EL (cell line): ENCODE measurements around the gene SPOCK1.
A peak's percentile ranks its signal among the peaks of the same experiment; 100 is the strongest.

Source experiments
- DNase-seq: peaks from one replicate; pipeline ENCODE4 v3.0.0-alpha.2; 2016

The SPOCK1 gene

DNA sequence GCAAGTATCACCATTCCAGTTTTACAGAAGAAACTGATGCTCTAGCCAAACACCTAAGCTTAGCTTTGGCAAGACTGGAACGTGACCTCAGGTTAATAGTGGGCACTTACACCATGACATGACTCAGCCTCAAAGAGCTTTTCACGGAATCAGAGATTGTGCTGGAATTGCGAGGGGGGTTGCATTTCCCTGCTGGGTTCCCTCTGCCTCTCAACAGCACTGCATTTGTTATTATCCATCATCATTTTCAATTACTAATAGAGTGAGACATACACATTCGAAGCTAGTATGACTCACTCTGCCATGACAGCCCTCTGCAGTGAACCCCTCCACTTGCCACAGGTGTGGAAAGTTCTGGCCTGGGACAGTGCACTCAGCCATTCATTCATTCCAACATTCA lies 8.0 kb downstream of the SPOCK1 start:
- DNase-seq = peak; percentile 61

DNA sequence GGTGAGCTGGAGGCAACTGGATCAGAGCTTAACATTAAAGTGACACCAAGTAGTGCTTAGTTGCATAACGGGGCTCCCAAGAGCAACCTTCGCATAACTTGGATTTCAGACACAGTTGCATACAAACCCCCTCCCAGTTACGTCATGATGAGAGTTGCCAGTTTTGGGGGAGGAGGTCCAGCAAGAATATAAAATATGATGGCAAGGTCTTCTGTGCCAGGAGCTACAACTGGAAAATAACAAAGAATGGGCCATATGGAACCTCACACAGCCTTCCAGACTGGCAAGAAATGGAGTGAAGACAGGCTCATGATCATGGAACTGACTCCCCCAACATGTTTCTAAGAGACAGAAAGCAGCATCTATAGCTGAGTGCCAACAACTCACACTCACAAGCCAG lies 8.5 kb downstream of the SPOCK1 start:
- DNase-seq = no peak

DNA sequence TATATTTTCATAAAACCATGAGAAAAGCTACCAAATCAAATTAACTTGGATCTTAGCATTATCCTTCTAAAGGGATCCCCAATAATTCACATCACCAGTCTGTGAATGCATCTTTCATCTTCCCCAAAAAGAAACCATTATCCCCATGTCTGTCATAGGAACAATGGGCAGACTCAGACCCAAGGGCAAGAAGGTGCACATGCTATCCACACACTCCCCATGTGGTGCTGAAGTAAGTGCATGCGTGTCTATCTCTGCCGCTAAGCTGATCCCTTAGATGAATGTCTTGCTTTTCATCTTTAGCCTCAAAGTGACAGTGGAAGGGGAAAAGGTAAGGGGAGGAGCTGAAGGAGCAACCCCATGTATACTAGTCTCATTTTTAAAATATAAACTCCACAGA lies 10.2 kb downstream of the SPOCK1 start:
- no peak for DNase-seq

DNA sequence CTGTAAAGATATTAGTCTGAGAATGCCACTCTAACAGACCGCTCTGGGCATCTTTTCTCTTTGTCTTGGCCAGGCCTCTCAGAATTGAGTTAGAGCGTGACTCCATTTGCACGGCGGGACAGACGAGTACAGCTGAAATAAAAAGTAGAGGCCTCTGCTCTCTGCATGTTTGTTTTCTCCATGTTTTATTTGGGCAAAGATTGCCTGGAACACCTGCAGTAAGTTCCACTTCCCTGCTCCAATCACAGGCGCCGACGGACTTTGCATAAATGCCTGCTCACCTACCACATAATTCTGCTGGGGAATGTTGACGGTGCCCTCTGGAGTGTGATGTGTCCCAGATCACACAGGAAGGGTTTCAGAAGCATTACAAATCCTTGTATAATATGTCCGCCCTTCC lies 10.6 kb downstream of the SPOCK1 start:
- DNase-seq = no peak

DNA sequence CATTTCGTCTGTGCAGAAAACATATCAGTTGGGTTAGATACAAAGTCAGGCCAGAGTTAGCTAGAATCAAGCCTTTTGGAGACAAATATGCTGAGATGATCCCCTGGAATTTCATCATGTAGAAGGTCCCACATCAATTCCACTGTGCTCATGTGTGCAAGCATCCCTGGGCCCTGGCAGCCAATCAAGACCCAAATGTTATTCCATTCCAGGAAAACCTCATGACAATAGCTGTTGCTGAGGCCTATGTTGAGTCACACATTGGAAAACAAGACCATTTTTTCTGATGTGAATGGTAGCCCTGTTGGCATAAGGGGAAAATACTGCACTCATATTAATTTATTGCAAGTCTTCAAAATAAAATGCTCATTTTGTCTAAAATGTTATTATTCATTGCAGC lies 11.5 kb downstream of the SPOCK1 start:
- DNase-seq = peak; percentile 76

DNA sequence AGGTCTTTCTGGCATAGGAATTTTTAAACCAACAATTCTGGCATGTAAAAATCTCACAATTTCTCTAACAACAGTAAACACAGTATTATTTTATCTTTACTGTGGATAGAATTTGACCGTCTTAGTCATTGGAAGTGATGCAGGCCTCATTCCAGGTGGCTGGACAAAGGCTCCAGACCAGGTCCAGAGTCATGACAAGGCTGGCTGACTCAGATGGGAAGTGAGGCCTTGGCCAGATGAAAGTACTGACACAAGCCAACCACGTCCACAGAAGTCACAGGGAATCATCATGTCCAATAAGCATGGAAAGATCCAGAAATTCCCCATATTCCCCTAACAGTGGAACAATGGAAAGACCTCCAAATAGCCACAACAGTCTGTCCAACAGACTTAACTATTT lies 12.4 kb downstream of the SPOCK1 start:
- DNase-seq = peak; percentile 75

DNA sequence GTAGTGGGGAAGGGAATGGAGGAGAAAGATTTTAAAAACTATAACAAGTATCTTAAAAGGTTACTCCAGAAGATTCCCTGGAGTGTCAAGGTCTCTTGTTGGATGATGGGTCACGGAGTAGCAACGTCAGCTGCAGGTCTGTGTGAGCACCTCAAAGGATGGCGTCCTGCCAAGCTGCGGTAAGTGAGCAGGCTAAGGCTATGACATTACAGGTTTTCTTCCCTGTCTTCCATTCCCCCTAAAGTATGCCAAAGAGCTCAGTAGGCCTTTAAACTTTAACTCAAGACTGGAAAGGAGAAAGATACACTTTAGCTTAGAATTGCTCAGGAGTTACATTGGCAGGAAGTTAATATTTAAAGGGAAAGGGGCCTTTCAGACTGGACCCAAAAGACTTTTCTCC lies 17.5 kb downstream of the SPOCK1 start:
- no peak for DNase-seq

DNA sequence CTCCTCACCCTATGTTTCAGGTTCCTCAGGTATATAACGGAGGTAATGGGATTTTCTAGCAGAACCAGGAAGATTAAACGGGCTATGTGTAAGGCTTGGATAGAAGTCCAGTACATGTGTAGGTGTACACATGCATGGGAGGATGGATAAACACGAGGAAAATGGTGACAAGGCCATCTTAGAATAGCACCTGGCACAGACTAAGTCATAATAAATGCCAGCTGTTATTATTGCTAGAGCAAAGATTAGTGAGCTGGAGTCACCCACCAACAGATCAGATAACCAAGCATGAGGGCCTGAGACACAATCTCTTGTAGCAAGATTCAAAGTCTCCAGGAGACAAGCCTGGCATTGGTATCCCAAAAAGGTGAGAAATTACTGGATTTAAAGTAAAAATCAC lies 21.1 kb downstream of the SPOCK1 start:
- no peak for DNase-seq

DNA sequence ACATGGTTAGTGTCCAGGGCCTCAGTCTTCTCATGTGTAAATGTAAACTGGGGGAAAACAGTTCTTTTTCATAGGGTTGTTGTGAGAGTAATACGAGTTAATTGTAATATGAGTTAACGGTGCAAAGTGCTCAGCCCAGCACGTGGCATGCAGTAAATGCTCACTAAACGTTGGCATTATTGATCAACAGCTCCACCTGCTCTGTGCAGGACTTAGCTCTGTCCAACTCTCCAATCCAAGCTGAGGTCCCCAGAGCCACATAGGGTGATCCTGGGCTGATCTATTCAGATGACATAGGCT lies 28.3 kb downstream of the SPOCK1 start:
- DNase-seq = no peak

DNA sequence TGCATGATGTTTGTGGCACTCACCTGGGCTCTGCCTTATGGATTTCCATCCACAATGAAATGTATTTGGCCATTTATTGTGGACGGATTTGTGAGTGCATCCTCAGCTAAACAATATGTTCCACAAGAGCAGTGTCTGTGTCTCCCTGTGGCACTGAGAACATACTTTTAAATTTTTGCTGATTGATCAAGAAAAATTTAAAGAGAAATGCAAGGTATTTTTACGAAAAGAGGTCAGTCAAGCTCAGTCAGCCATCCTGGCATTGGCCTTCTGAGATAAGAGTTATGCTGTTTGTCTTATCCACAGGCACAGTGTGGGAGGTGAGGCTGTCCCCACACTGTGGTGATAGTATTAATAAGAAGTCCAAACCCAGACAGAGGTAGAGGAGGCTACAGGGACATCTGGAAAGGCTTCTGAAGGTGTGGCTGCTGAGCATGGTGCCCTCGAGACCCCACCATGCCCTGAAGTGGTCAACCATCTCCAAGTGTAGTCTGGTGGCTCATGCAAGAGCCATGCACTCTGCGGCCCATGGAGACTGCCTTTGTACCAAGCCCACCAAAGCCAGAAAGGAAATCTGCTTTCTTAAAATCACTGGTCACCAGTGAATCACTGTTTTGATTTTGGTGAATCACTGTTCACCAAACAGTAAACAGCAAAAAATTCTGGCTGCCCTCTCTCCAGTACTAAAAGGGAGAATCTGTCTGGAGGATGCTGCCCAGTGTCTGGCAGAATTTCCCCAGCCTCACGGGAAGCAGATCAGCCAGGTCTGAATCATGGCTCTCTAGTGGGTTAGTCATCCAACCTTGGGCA lies 28.8 kb downstream of the SPOCK1 start:
- DNase-seq = peak; percentile 98

DNA sequence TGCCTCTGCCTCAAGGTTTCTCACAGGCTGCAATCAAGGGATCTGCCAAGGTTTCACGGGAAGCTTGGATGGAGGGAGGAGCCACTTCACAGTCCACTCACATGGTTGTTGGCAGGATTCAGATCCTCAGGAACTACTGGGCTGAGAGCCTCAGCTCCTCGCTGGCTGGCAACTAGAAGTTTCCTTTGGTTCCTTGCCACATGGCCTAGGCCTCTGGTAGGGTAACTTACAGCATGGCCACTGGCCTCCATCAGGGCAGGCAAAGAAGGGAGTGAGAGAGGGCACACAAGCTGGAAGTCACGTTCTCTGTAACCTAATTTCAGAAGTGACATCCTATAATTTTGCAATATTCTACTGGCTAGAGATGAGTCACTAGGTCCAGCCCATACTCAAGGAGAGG lies 32.2 kb downstream of the SPOCK1 start:
- DNase-seq = no peak

DNA sequence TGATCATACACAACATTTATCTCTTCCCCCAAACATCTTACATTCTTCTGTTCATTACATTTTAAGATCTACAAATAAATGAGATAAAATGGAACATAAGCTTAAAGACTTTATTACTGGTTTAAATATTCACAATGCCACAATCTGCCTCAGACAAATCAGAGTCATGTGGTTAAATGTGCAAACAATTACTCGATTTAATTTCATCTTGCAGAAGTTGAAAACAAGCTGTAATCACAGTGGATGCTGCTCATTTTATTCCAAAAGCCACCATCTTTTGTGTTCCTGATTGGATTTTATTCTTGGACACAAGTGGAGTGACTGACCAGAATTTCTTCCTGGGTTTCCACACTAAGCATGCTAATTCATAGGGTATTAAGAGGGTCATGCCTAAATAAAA lies 33.2 kb downstream of the SPOCK1 start:
- no peak for DNase-seq

DNA sequence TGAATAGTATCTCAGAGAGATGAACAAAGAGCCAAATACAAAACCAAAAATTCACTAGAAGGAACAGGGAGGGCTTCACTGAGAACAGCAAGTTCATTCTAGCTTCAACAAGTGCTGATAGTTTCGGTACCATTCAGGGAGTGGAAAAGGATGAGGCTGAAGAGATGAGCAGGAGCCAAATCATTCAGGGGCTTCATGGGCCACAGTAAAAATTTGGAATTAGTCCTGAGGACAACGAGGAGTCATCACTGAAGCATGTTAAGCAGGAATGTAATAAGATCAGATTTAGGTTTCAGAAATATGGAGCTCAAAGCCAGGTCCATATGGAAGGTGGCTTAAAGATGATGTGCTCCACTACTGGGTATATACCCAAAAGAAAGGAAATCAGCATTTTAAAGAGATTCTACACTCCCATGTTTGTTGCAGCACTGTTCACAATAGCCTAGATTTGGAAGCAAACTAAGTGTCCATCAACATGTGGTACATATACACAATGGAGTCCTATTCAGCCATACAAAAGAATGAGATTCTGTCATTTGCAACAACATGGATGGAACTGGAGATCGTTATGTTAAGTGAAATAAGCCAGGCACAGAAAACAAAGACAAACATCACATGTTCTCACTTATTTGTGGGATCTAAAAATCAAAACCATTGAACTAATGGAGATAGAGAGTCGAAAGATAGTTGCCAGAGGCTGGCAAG lies 36.2 kb downstream of the SPOCK1 start:
- DNase-seq = peak; percentile 69

DNA sequence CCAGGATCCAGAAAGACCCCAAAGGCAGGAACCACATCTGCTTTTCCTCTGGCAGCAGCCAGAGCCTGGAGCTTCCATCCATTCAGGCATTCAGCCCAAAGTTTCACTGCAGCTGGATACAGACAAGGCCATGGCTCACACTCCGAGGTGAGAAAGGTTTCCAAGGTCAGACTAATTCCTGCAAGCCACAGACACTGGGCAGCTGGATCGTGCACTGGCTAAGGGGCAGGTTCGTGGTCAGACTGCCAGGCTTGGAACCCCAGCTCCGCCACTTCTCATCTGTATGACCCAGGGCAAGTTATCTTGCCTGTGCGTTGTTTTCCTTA lies 36.9 kb downstream of the SPOCK1 start:
- no peak for DNase-seq

DNA sequence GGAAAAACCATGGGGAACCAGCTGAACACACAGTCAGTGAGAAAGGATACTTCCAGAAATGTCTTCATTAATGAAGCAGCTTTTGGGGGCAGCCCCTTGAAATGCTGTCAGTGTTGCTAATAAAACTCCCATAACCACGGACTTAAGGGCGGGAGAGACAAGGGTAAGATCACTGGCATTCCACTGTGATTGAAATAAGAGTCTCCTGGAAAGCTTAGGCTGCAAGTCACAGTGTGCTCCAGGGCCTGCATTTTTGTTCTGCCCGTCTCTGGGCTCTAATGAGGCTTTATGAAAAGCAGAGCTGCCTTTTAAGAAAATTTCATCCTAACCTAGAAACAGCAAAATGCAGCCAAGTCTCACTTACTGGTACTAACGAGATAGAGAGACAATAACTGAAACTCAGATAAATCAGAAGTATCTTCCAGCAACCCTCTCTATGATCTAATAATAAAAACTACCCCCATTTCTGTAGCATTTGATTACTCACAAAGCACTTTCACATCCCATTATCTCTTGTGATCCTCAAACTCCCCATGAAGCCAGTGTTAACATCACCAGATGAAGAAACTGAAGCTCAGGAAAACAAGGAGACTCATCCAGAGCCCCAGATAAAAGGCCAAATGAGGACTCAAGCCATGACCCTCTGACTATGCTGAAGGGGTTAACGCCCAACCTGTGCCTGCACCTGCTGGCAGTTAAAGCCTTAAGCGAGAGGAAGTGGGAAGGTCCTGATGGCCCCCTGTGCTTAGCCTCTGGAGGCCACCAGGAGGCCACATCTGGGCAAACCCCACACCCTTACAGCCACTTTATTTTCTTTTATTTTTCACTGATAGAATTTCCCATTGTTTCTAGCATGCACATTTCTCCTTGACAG lies 37.5 kb downstream of the SPOCK1 start:
- DNase-seq = no peak

DNA sequence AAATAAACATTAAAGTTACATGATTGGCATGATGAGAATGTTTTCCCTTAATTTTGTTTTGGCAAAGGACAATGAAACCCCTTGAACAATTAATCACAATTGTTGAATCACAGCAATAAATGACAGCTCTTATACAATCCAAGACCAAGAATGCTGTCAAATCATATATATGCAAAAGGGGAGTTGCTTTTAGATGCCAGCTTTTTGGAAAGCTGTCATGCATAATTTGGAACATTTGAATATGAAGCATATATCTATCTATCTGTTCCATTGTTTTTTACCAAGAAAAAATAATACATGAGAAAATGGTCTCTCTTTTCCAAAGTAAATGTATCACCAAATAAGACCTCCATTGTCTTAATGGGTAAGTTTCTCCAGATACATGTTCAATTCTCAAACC lies 44.5 kb downstream of the SPOCK1 start:
- DNase-seq = no peak

DNA sequence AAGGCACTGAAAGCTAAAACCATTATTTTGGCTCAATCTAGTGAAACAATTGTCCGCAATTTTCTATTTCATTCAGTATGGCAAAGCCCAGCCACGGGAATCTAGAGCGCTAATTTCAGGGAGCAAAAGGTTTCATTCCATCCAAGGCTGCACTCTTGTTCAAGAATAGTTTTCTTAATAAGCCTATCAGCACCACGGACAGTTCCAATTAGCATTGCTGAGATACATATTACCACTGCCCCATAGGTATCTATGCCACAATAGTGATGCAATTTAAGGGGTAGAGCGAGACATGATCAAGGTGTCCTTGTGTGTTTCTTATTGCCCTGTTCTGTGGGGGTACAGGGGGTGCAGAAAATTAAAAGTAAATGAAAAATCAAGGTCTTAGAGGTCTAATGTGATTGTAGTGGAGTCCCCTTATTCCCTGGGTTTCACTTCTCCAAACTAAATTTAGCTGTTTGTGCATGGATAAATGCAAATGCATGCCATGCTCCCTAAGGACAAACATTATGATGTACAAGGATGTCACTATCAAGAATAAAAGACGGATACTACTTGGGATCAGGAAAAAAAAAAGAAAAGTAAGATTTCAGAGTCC lies 45.5 kb downstream of the SPOCK1 start:
- DNase-seq = peak; percentile 55

DNA sequence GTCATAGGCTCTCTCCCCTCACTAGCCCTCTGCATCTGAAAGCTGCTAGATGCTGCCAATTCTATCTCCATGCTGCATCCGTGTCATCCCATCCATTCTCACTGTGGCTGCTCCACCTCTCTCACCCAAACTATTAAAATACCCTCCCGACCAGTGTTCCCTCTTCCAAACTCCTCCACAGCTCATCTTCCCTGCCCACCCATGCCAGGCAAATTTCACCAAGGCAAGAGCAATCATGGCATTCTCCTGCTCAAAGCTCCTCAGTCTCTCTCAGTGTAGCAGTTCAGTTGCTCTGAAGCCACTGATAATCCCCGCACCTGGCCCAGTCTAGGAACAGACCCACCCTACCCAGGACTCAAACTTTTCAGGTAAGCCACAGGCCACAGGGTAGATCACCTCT lies 48.4 kb downstream of the SPOCK1 start:
- no peak for DNase-seq

DNA sequence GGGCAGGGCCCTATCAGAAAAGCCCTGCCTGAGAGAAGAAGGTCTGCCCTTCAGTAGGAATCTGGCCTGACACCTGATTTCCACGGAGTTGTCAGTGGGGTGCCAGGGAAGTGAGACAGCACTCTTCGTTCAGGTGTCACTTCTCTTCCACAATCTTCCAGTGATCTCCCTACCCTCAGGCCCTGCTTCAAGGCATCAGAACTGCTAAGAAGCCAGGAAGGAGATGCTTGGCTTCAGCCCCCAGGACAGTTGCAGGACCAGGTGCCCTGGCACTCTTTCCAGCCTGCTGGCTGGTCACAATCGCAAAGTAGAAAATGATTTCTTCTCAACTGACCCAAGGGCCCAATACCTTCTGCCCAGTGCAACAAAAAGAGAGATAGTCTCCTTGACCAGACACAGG lies 50.3 kb downstream of the SPOCK1 start:
- DNase-seq = no peak

DNA sequence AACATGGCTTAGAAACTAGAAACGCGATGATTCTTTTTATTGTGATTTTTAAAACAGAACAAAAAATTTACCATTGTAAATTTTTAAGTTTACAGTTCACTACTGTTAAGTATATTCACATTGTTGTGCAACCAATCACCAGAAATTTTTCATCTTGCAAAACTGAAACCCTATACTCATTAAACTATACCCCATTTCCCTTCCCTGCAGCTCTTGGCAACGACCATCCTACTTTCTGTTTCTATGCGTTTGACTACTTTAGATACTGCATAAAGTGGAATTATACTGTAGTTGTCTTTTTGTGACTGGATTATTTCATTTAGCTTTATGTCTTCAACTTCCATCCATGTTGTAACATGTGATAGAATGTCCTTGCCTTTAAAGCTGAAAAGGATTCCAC lies 52.5 kb downstream of the SPOCK1 start:
- DNase-seq = no peak

DNA sequence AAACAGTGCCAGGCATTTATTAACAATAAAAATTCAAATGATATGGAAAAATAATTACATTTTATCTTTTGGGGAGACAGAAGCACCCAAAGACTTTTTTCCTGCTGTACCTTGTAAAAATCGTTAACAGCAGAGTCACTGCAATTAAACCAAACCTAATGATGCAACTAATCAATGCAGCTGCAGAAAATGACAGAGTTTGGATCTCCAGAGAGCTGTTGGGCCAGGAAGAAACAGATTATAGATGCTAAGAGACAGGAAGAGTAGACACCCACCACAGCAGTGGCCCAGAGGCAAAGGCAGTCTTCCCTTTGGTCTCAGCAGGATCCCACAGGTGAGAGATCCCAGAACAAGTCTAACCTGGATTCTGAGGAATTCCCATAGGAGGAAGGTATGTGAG lies 53.0 kb downstream of the SPOCK1 start:
- no peak for DNase-seq

DNA sequence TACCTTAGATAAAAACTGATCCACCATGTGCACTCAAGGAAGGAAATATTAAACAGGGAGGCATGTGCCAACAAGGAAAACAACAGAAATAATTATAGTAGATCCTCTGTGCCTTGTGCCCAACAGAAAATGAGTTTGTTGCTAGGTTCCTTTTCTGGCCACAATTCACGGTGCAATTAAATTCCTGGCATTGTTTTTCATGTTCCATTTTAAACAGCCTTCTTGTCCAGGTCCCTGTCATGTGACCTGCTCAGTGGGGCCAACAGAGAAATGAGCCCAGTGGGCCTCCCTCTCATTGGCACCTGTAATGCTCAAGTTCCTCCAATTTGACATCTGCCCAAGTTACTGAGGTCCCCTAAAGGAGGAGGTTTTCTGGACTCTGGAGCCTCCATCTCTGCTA lies 56.5 kb downstream of the SPOCK1 start:
- no peak for DNase-seq

DNA sequence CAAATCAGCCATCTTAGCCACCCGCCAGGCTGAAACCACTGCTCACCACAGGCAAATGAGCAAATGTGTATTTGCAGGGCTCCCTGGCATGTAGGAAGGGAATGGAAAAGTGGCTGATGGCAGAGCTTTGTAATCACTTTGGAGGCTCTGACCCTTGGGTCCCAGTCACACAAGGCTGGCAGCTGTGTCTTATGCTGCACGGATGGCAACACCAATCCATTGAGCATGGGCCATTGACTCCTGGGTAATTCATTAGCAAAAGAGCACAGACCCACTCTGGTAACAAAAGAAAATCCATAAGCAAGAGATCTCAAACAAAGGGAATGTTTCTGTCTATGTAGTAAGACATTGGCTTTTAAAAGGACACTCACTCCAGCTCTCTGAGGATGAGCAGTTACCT lies 57.6 kb downstream of the SPOCK1 start:
- no peak for DNase-seq

DNA sequence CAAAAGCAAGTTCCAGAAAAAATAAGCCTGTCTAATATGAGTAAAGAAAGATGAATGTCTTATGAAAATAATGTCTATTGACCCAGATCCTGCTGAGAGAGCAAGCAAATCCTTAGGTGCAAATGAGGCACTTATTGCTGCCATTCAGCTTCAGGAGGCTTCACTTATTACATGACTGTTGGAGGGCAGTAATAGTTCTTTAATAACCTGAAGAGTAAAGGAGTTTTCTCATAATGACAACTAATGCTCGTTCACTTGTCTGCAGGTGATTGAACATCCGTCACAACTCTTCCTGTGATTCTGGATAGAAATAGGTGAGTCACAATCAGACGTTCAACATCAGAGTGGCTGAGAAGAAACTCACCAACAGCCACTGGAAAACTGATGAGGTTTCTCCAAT lies 58.3 kb downstream of the SPOCK1 start:
- no peak for DNase-seq
